Keratinocyte (primary cell): ENCODE results near the gene TSPAN10. TPM values are rescaled to one million over a fixed set of nuclear protein-coding genes. Genes with fewer than 3 reads are reported as not detected.
A peak's percentile ranks its signal among the peaks of the same experiment; 100 is the strongest.

Experiments
- DNase-seq: peaks from one replicate; pipeline ENCODE4 v3.0.0-alpha.2; 2011; ENCODE audit warnings: low read depth, missing footprints, low spot score
- FAIRE-seq: peaks from 2 replicates; lab custom pipeline; 2011; peaks lifted over from hg19 to GRCh38; lab: Jason Lieb, UNC
- H2AFZ ChIP-seq: 2 replicates; pipeline ENCODE4 v1.6.0; 2012; ENCODE audit warnings: low read length, control low read depth, inconsistent platforms; ENCODE audit not compliant: control insufficient read depth
- H3K27ac ChIP-seq: 2 replicates; pipeline ENCODE4 v1.5.1; 2011; ENCODE audit warnings: low read length; ENCODE audit not compliant: control insufficient read depth, insufficient read depth
- H3K27me3 ChIP-seq: 3 replicates; pipeline ENCODE4 v1.6.0; 2011; ENCODE audit warnings: low read length; ENCODE audit not compliant: control insufficient read depth, insufficient read depth; ENCODE audit errors: extremely low read depth
- H3K36me3 ChIP-seq, 2 experiments: 2 replicates in 1 of 2; 3 replicates in 1 of 2; pipeline ENCODE4 v1.5.1; 2011; ENCODE audit warnings: low read length in 2 of 2, mild to moderate bottlenecking in 1 of 2; ENCODE audit not compliant: control insufficient read depth in 2 of 2, insufficient read depth in 2 of 2; ENCODE audit errors: extremely low read depth in 1 of 2
- H3K4me1 ChIP-seq: 3 replicates; pipeline ENCODE4 v1.5.1; 2011; ENCODE audit warnings: low read length; ENCODE audit not compliant: control insufficient read depth, insufficient read depth; ENCODE audit errors: extremely low read depth
- H3K4me2 ChIP-seq: 3 replicates; pipeline ENCODE4 v1.6.0; 2011; ENCODE audit warnings: low read depth, low read length; ENCODE audit not compliant: control insufficient read depth, insufficient read depth; ENCODE audit errors: extremely low read depth
- H3K4me3 ChIP-seq, 3 experiments: fragments of 200-600 bp in 1 of 3; sonication (generic) in 1 of 3; 2 replicates in 2 of 3; 3 replicates in 1 of 3; pipeline ENCODE4 v1.5.1; 2011 to 2016; ENCODE audit warnings: low read length in 3 of 3, mild to moderate bottlenecking in 3 of 3, control low read depth in 2 of 3, inconsistent platforms in 1 of 3, low read depth in 1 of 3, mixed read lengths in 1 of 3, mixed run types in 1 of 3, moderate library complexity in 1 of 3; ENCODE audit not compliant: control insufficient read depth in 2 of 3, insufficient read depth in 2 of 3; ENCODE audit errors: extremely low read depth in 1 of 3
- H3K79me2 ChIP-seq: 2 replicates; pipeline ENCODE4 v1.6.0; 2012; ENCODE audit warnings: low read length; ENCODE audit not compliant: control insufficient read depth, insufficient read depth
- H3K9ac ChIP-seq: 3 replicates; pipeline ENCODE4 v1.6.0; 2011; ENCODE audit warnings: low read length; ENCODE audit not compliant: control insufficient read depth, insufficient read depth; ENCODE audit errors: extremely low read depth
- H3K9me1 ChIP-seq: 3 replicates; pipeline ENCODE4 v1.6.0; 2011; ENCODE audit warnings: low read length; ENCODE audit not compliant: control insufficient read depth, insufficient read depth; ENCODE audit errors: extremely low read depth
- H3K9me3 ChIP-seq: 2 replicates; pipeline ENCODE4 v1.5.1; 2012; ENCODE audit warnings: low read depth, low read length; ENCODE audit not compliant: control insufficient read depth
- H4K20me1 ChIP-seq: 3 replicates; pipeline ENCODE4 v1.6.0; 2011; ENCODE audit warnings: low read length; ENCODE audit not compliant: control insufficient read depth, insufficient read depth; ENCODE audit errors: extremely low read depth
- CTCF ChIP-seq, 3 experiments: IDR thresholded peaks in 1 of 3; conservative IDR thresholded peaks in 1 of 3; optimal IDR thresholded peaks in 1 of 3; 2 replicates in 2 of 3; 3 replicates in 1 of 3; pipeline versions ENCODE3 to v1.5.1; 2011; ENCODE audit warnings: low read length in 3 of 3, mild to moderate bottlenecking in 3 of 3, moderate library complexity in 2 of 3, control low read depth in 1 of 3, inconsistent platforms in 1 of 3; ENCODE audit not compliant: insufficient read depth in 2 of 3; ENCODE audit errors: extremely low read depth in 1 of 3
- EZH2 ChIP-seq: IDR thresholded peaks from one replicate; pipeline ENCODE4 v1.6.1; 2012; ENCODE audit warnings: inconsistent platforms, mild to moderate bottlenecking, low read length, moderate library complexity
- dilution Hi-C: fragments of 300-500 bp; cut with MboI; formaldehyde crosslinking; loops from one replicate; pipeline ENCODE4 v1.7.0; 2020; ENCODE audit warnings: low sequenced_read_pairs; ENCODE audit not compliant: extremely low pct_ligation_motif_present
- polyA plus RNA-seq, 5 experiments: library from polyadenylated mRNA; depleted of rRNA in 3 of 5; stranded (reverse) in 3 of 5; stranded (forward) in 1 of 5; unstranded in 1 of 5; fragments of >200 nt; gene quantifications; 1 replicate in 1 of 5; 2 replicates in 3 of 5; 3 replicates in 1 of 5; pipeline versions ENCODE4 v1.2.1 to v1.2.3, GENCODE V29; 2011 to 2012; ENCODE audit warnings: missing spikeins in 2 of 5, low read depth in 1 of 5, low replicate concordance in 1 of 5

Gene TSPAN10
- polyA plus RNA-seq, 1 donor (not counting 4 experiments of a cell fraction or from before 2014, with no cell fraction given) = 0.89 TPM

DNA sequence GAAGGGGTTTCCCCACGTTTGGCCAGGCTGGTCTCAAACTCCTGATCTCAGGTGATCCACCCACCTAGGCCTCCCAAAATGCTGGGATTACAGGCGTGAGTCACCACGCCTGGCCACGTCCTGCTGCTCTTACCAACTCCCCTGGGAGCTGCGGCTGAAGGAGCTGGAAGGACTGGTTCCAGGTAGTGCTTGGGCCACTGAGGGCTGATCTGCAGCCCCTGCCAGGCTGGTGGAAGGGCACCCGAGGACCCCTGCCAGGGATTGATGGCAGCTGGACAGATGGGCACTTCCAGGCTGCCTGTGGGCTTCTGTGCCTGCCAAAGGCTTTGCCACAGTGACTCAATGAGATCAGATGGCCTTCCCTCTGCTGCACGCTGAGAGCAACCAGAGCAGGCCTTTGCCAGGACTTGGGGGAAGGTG is 27.1 kb downstream of the TSPAN10 start:
- no peak for TF ChIP-seq CTCF (optimal IDR thresholded peaks at IDR 0.05 in 1 of 3, IDR thresholded peaks at IDR 0.05 in 1 of 3, conservative IDR thresholded peaks at IDR 0.05 in 1 of 3; ENCODE audit: extremely low read depth in 1 of 3, insufficient read depth in 2 of 3, low read length in 3 of 3)
- TF ChIP-seq EZH2 = no peak
- H3K9ac ChIP-seq = no peak overlapping the region
- H3K9me1 ChIP-seq = no peaks in the 10 kb centered on the region
- dilution Hi-C loops = no loop called here
- peaks cover 9 to 17% of the 10 kb centered on the region in 2 experiments for H3K36me3 ChIP-seq
- H3K9me3 ChIP-seq = no peaks in the 10 kb centered on the region
- H3K79me2 ChIP-seq = peaks cover 34% of the 10 kb centered on the region
- H2AFZ ChIP-seq = no peak overlapping the region
- peaks cover 27% of the 10 kb centered on the region for H3K4me1 ChIP-seq
- no peak overlapping the region for H3K4me3 ChIP-seq
- H4K20me1 ChIP-seq = no peaks in the 10 kb centered on the region
- FAIRE-seq = no peak
- H3K27ac ChIP-seq = no peak overlapping the region
- no peak for DNase-seq
- H3K4me2 ChIP-seq = no peak overlapping the region
- no peaks in the 10 kb centered on the region for H3K27me3 ChIP-seq

- no peak for FAIRE-seq
- dilution Hi-C loops = no loop called here
- H3K4me1 ChIP-seq = peaks cover 25% of the 10 kb centered on the region
Observed at GRCh38 chr17:81665205-81666091, 28.5 kb downstream of the TSPAN10 start.

More at GRCh38 chr17:81665205-81666091, 28.5 kb downstream of the TSPAN10 start:
- peak overlapping the region; percentile 92 for H3K9ac ChIP-seq
- H3K4me3 ChIP-seq = peak overlapping the region; percentile 74 to 89 (median 83)
- TF ChIP-seq EZH2 (no peak), CTCF (optimal IDR thresholded peaks at IDR 0.05 in 1 of 3, IDR thresholded peaks at IDR 0.05 in 1 of 3, conservative IDR thresholded peaks at IDR 0.05 in 1 of 3; ENCODE audit: extremely low read depth in 1 of 3, insufficient read depth in 2 of 3, low read length in 3 of 3) (no peak)
- peaks cover 44% of the 10 kb centered on the region for H3K79me2 ChIP-seq
- H3K27me3 ChIP-seq = no peaks in the 10 kb centered on the region
- H3K4me2 ChIP-seq = peak overlapping the region; percentile 93
- peak overlapping the region; percentile 64 for H2AFZ ChIP-seq
- H3K9me1 ChIP-seq = no peaks in the 10 kb centered on the region
- no peaks in the 10 kb centered on the region for H3K9me3 ChIP-seq
- H4K20me1 ChIP-seq = no peaks in the 10 kb centered on the region
- no peak for DNase-seq
- H3K27ac ChIP-seq = peak overlapping the region; percentile 79
- H3K36me3 ChIP-seq = peaks cover 16 to 29% of the 10 kb centered on the region in 2 experiments
